Prostate gland (tissue), 2 donors: ENCODE results near the gene FKBP5. TPM values are rescaled to one million over a fixed set of nuclear protein-coding genes. Genes with fewer than 3 reads are reported as not detected.
A peak's percentile ranks its signal among the peaks of the same experiment; 100 is the strongest.
"Not testable (repeated sequence)": the region's sequence is repeated elsewhere in the genome, so short reads cannot be mapped to it uniquely, and the experiment has no call there.

Source experiments
- DNase-seq: peaks from one replicate; pipeline ENCODE4 v3.0.0-alpha.2; 2019; ENCODE audit warnings: low spot score
- H3K27ac ChIP-seq, 2 donors: fragments of 200-600 bp; sonication (generic); 2 replicates each; pipeline ENCODE4 v1.5.1; 2017 to 2019
- H3K27me3 ChIP-seq: fragments of 200-600 bp; sonication (generic); replicated peaks from 2 replicates; pipeline ENCODE4 v1.5.1; 2019; ENCODE audit not compliant: insufficient read depth
- H3K36me3 ChIP-seq, 2 donors: fragments of 200-600 bp; sonication (generic); 1 replicate in 1 of 2; 2 replicates in 1 of 2; pipeline versions ENCODE4 v1.5.1 to v1.8.1; 2017 to 2019
- H3K4me1 ChIP-seq: fragments of 200-600 bp; sonication (generic); replicated peaks from 2 replicates; pipeline ENCODE4 v1.5.1; 2019
- H3K4me3 ChIP-seq, 2 donors: fragments of 200-600 bp; sonication (generic); 2 replicates each; pipeline ENCODE4 v1.5.1; 2017 to 2019
- H3K9me3 ChIP-seq: fragments of 200-600 bp; sonication (generic); 2 replicates; pipeline ENCODE4 v1.5.1; 2017
- POLR2A ChIP-seq: fragments of 450-650 bp; IDR thresholded peaks from one replicate; pipeline ENCODE4 v1.6.1; 2016; ENCODE audit warnings: antibody characterized with exemption, mild to moderate bottlenecking
- POLR2AphosphoS5 ChIP-seq: sonication (generic); formaldehyde crosslinking; IDR thresholded peaks from one replicate; pipeline ENCODE4 v1.6.1; 2017; ENCODE audit warnings: antibody characterized with exemption
- WGBS: methylation state at CpG from one replicate; pipeline ENCODE4 v1.1.5; 2018; 5-methylcytosine and 5-hydroxymethylcytosine counted together
- intact Hi-C: fragments of 100-400 bp; cut with DNase I; formaldehyde crosslinking; loops from one replicate; pipeline ENCODE4 v1.14.2; 2022
- total RNA-seq, 2 donors: library from RNA; depleted of rRNA; stranded (reverse); fragments of >200 nt; gene quantifications; one replicate each; pipeline ENCODE4 v1.1.0, GENCODE V29; 2016
- TF ChIP-seq, protein P1 (sequence below), 4 experiments: fragments of 200-600 bp in 2 of 4; fragments of 450-650 bp in 2 of 4; sonication (generic) in 2 of 4; IDR thresholded peaks; 1 replicate in 3 of 4; 2 replicates in 1 of 4; pipeline ENCODE4 v1.5.1; 2016 to 2019; ENCODE audit warnings: antibody characterized with exemption in 4 of 4, mild to moderate bottlenecking in 2 of 4, moderate library complexity in 2 of 4

Gene FKBP5
- total RNA-seq, 2 donors from 2014 or later: 201 to 248 TPM

DNA sequence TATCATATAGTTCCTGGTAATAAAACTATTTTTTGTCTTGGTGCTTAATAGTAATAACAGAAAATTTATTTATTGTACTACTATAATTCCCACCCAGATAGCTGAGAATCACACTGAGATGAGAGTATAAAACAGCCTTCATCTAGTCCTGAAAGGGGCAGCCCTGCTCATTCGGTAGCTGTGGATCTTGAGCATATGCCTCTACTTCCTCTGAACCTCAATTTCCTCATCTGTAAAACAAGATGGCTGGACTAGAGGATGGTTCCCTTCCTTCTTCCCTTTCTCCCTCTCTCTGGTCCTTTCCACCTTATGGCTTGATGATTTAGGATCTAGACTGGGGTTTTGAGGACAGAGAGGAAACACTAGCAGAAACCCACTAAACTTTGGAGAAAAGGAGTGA, 15.0 kb downstream of the FKBP5 start:
- 81% methylated on average over 1 of the region's 1 CpG for WGBS
- no peaks in the 10 kb centered on the region for H3K9me3 ChIP-seq
- H3K27me3 ChIP-seq: no peaks in the 10 kb centered on the region
- peak overlapping the region in 1 of 2 donors; percentile 49 for H3K27ac ChIP-seq
- intact Hi-C loops: no loop called here
- no peak for DNase-seq
- TF ChIP-seq, protein P1, sequence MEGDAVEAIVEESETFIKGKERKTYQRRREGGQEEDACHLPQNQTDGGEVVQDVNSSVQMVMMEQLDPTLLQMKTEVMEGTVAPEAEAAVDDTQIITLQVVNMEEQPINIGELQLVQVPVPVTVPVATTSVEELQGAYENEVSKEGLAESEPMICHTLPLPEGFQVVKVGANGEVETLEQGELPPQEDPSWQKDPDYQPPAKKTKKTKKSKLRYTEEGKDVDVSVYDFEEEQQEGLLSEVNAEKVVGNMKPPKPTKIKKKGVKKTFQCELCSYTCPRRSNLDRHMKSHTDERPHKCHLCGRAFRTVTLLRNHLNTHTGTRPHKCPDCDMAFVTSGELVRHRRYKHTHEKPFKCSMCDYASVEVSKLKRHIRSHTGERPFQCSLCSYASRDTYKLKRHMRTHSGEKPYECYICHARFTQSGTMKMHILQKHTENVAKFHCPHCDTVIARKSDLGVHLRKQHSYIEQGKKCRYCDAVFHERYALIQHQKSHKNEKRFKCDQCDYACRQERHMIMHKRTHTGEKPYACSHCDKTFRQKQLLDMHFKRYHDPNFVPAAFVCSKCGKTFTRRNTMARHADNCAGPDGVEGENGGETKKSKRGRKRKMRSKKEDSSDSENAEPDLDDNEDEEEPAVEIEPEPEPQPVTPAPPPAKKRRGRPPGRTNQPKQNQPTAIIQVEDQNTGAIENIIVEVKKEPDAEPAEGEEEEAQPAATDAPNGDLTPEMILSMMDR (IDR thresholded peaks at IDR 0.05): no peak
- TF ChIP-seq POLR2AphosphoS5: no peak
- TF ChIP-seq POLR2A: no peak
- H3K4me3 ChIP-seq: no peak overlapping the region
- H3K36me3 ChIP-seq: peaks cover 0 to under 1% of the 10 kb centered on the region in 2 donors
- peaks cover 8% of the 10 kb centered on the region for H3K4me1 ChIP-seq

- H3K27me3 ChIP-seq, H3K4me1 ChIP-seq, intact Hi-C loops, H3K36me3 ChIP-seq, H3K9me3 ChIP-seq, H3K27ac ChIP-seq, DNase-seq, H3K4me3 ChIP-seq: not testable (repeated sequence)
- WGBS: 98% methylated on average over 2 of the region's 2 CpGs
Observed at GRCh38 chr6:35673284-35673666, 15.4 kb downstream of the FKBP5 start.

- intact Hi-C loops, H3K36me3 ChIP-seq, H3K27me3 ChIP-seq, DNase-seq, H3K27ac ChIP-seq, H3K4me1 ChIP-seq, H3K4me3 ChIP-seq, H3K9me3 ChIP-seq: not testable (repeated sequence)
- 96% methylated on average over 9 of the region's 9 CpGs for WGBS
Observed at GRCh38 chr6:35670453-35670852, 18.3 kb downstream of the FKBP5 start.

DNA sequence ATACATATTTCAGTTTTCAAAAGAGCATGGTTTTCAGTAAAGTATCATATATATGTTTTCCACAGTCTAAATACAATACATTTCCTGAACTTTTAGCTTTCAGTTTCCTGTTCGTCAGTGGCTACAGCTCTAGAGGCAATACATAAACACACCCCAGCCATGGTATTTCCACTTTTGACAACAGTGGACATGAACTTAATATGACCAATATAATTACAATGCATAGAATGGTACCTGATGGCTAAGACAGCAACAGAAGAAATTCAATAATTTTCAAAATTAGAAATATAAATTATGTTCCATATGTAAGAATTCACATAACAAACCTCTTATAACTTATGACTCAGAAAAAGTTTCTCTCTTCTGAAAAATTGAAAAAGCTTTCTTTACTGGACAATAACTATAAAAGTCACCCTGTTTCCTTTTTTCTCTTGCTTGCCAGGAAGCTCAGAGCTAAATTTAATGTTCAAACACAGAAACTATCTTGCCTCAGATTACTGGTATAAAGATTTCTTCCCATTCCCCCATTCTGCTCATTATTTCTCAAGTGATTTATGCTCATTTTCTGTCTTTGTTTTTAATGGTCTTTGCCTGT, 19.2 kb downstream of the FKBP5 start:
- no peaks in the 10 kb centered on the region for H3K4me1 ChIP-seq
- intact Hi-C loops: no loop called here
- H3K27me3 ChIP-seq: no peaks in the 10 kb centered on the region
- no peak overlapping the region for H3K27ac ChIP-seq
- WGBS: 50% methylated on average over 1 of the region's 1 CpG
- no peak for DNase-seq
- TF ChIP-seq POLR2A (no peak), POLR2AphosphoS5 (no peak)
- TF ChIP-seq, protein P1 (IDR thresholded peaks at IDR 0.05): no peak
- H3K9me3 ChIP-seq: no peaks in the 10 kb centered on the region
- no peak overlapping the region for H3K4me3 ChIP-seq
- no peaks in the 10 kb centered on the region for H3K36me3 ChIP-seq

DNA sequence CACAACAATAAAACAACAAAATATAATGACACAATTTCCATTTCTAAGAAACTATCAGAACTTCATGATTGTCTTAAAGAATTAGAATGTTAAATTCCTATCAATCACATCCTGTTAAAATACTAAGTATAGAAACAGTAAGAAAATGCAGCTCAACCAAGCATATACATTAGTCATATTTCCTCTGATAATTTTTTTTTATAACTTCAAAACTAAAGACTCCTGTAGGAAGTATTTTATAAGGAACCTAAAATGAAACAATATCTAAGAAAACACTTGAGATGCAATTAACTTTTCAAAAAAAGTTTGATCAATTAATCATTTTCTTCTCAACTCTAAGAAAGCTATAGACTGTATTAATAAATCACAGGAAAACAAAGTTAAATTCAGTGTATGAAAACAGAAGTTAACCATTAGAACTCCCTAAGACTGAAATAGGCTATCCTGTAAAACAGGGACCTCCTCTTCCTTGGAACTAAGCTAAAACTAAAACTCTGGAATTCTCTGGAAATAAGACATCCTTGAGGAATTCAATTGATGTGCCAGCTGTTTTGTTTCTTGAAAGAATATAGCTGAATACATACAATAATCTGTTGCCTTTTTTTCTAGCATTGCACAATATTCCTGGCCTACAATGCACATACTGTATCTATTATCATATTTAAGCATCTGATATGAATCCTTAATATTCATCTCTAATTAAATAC, 19.8 kb downstream of the FKBP5 start:
- peaks cover under 1% of the 10 kb centered on the region for H3K4me1 ChIP-seq
- DNase-seq: no peak
- no peaks in the 10 kb centered on the region for H3K36me3 ChIP-seq
- H3K9me3 ChIP-seq: no peaks in the 10 kb centered on the region
- no peaks in the 10 kb centered on the region for H3K27me3 ChIP-seq
- intact Hi-C loops: no loop called here
- no peak overlapping the region for H3K4me3 ChIP-seq
- H3K27ac ChIP-seq: no peak overlapping the region
- TF ChIP-seq, protein P1 (IDR thresholded peaks at IDR 0.05): no peak
- TF ChIP-seq POLR2A (no peak), POLR2AphosphoS5 (no peak)

GRCh38 chr6:35668096-35668495, 20.6 kb downstream of the FKBP5 start:
- DNase-seq: no peak
- WGBS: 88% methylated on average over 2 of the region's 2 CpGs
- no peak overlapping the region for H3K4me3 ChIP-seq
- H3K36me3 ChIP-seq: no peaks in the 10 kb centered on the region
- no peaks in the 10 kb centered on the region for H3K9me3 ChIP-seq
- H3K27me3 ChIP-seq: no peaks in the 10 kb centered on the region
- TF ChIP-seq POLR2AphosphoS5: no peak
- TF ChIP-seq, protein P1 (IDR thresholded peaks at IDR 0.05): no peak
- TF ChIP-seq POLR2A: no peak
- H3K27ac ChIP-seq: peak overlapping the region in 1 of 2 donors; percentile 27
- intact Hi-C loops: no loop called here
- peaks cover 9% of the 10 kb centered on the region for H3K4me1 ChIP-seq
